ENCODE measurements around the gene MPHOSPH8. TPM values are rescaled to one million over a fixed set of nuclear protein-coding genes. Genes with fewer than 3 reads are reported as not detected.

MPHOSPH8 gene
- total RNA-seq, 1 donor from 2014 or later = 22.9 TPM

- H3K9me3 Mint-ChIP-seq (ENCODE audit: unreplicated experiment) = no peaks in the 10 kb centered on the region
- Histone ChIP-seq H3K4me2 (ENCODE audit: low read length) (no peak overlapping the region), H2AFZ (ENCODE audit: low read depth, low read length) (no peak overlapping the region), H3K36me3 (ENCODE audit: insufficient read depth, low read length) (peaks cover 59% of the 10 kb centered on the region), H3K4me1 (ENCODE audit: insufficient read depth, low read length) (no peaks in the 10 kb centered on the region), H3K4me3 (ENCODE audit: insufficient read depth, low read depth, low read length) (no peak overlapping the region), H3K9ac (ENCODE audit: low read length) (no peak overlapping the region), H3K9me3 (ENCODE audit: insufficient read depth, low read depth, low read length) (no peaks in the 10 kb centered on the region), H4K20me1 (ENCODE audit: insufficient read depth, low read length) (peaks cover 5% of the 10 kb centered on the region), H3K79me2 (ENCODE audit: insufficient read depth, low read length) (no peaks in the 10 kb centered on the region), H3K27ac (ENCODE audit: low read depth, low read length) (no peak overlapping the region), H3K27me3 (ENCODE audit: insufficient read depth, low read length) (no peaks in the 10 kb centered on the region)
- FAIRE-seq (no peak), DNase-seq (ENCODE audit: low read depth) (no peak)
- H3K36me3 Mint-ChIP-seq (ENCODE audit: low read depth, unreplicated experiment) = peaks cover 16% of the 10 kb centered on the region
- no peak overlapping the region for H3K27ac Mint-ChIP-seq (ENCODE audit: unreplicated experiment)
- H3K27me3 Mint-ChIP-seq (ENCODE audit: low read depth, unreplicated experiment) = no peaks in the 10 kb centered on the region
- TF ChIP-seq CTCF (IDR thresholded peaks at IDR 0.05; ENCODE audit: insufficient read depth, low read depth, low read length) = no peak
- TF ChIP-seq EZH2 (IDR thresholded peaks at IDR 0.05; ENCODE audit: insufficient read depth, low read length) = no peak
- no peak overlapping the region for H3K4me3 Mint-ChIP-seq (ENCODE audit: unreplicated experiment)
- H3K4me1 Mint-ChIP-seq (ENCODE audit: low read depth, unreplicated experiment) = peaks cover 7% of the 10 kb centered on the region
Measured at GRCh38 chr13:19670147-19670546, 36.7 kb downstream of the MPHOSPH8 start.

GRCh38 chr13:19672990-19673389 lies 39.5 kb downstream of the MPHOSPH8 start:
- H3K27ac ChIP-seq (ENCODE audit: low read depth, low read length) = no peak overlapping the region
- no peaks in the 10 kb centered on the region for H3K27me3 ChIP-seq (ENCODE audit: insufficient read depth, low read length)
- H3K9me3 Mint-ChIP-seq (ENCODE audit: unreplicated experiment) = no peaks in the 10 kb centered on the region
- no peaks in the 10 kb centered on the region for H3K27me3 Mint-ChIP-seq (ENCODE audit: low read depth, unreplicated experiment)
- peaks cover 5% of the 10 kb centered on the region for H4K20me1 ChIP-seq (ENCODE audit: insufficient read depth, low read length)
- no peak overlapping the region for H3K4me3 Mint-ChIP-seq (ENCODE audit: unreplicated experiment)
- peaks cover 16% of the 10 kb centered on the region for H3K36me3 Mint-ChIP-seq (ENCODE audit: low read depth, unreplicated experiment)
- DNase-seq (ENCODE audit: low read depth) (no peak), FAIRE-seq (no peak)
- H3K27ac Mint-ChIP-seq (ENCODE audit: unreplicated experiment) = no peak overlapping the region
- no peaks in the 10 kb centered on the region for H3K79me2 ChIP-seq (ENCODE audit: insufficient read depth, low read length)
- TF ChIP-seq EZH2 (IDR thresholded peaks at IDR 0.05; ENCODE audit: insufficient read depth, low read length) (no peak), CTCF (IDR thresholded peaks at IDR 0.05; ENCODE audit: insufficient read depth, low read depth, low read length) (no peak)
- no peak overlapping the region for H3K4me2 ChIP-seq (ENCODE audit: low read length)
- H3K4me1 ChIP-seq (ENCODE audit: insufficient read depth, low read length) = peaks cover 4% of the 10 kb centered on the region
- H3K4me1 Mint-ChIP-seq (ENCODE audit: low read depth, unreplicated experiment) = peaks cover 8% of the 10 kb centered on the region
- peaks cover 54% of the 10 kb centered on the region for H3K36me3 ChIP-seq (ENCODE audit: insufficient read depth, low read length)
- no peak overlapping the region for H3K9ac ChIP-seq (ENCODE audit: low read length)
- H3K4me3 ChIP-seq (ENCODE audit: insufficient read depth, low read depth, low read length) = no peak overlapping the region
- no peaks in the 10 kb centered on the region for H3K9me3 ChIP-seq (ENCODE audit: insufficient read depth, low read depth, low read length)
- no peak overlapping the region for H2AFZ ChIP-seq (ENCODE audit: low read depth, low read length)

- no peaks in the 10 kb centered on the region for H3K79me2 ChIP-seq (ENCODE audit: insufficient read depth, low read length)
- peaks cover 4% of the 10 kb centered on the region for H3K4me1 ChIP-seq (ENCODE audit: insufficient read depth, low read length)
- no peak overlapping the region for H3K4me3 ChIP-seq (ENCODE audit: insufficient read depth, low read depth, low read length)
- H3K27me3 ChIP-seq (ENCODE audit: insufficient read depth, low read length) = no peaks in the 10 kb centered on the region
- Mint-ChIP-seq H3K4me1 (ENCODE audit: low read depth, unreplicated experiment) (peaks cover 8% of the 10 kb centered on the region), H3K4me3 (ENCODE audit: unreplicated experiment) (no peak overlapping the region), H3K9me3 (ENCODE audit: unreplicated experiment) (no peaks in the 10 kb centered on the region), H3K27me3 (ENCODE audit: low read depth, unreplicated experiment) (no peaks in the 10 kb centered on the region), H3K36me3 (ENCODE audit: low read depth, unreplicated experiment) (peaks cover 16% of the 10 kb centered on the region), H3K27ac (ENCODE audit: unreplicated experiment) (no peak overlapping the region)
- no peak overlapping the region for H3K27ac ChIP-seq (ENCODE audit: low read depth, low read length)
- no peak overlapping the region for H3K9ac ChIP-seq (ENCODE audit: low read length)
- peaks cover 48% of the 10 kb centered on the region for H3K36me3 ChIP-seq (ENCODE audit: insufficient read depth, low read length)
- no peak overlapping the region for H2AFZ ChIP-seq (ENCODE audit: low read depth, low read length)
- H3K4me2 ChIP-seq (ENCODE audit: low read length) = no peak overlapping the region
- DNase-seq (ENCODE audit: low read depth) (no peak), FAIRE-seq (no peak)
- H3K9me3 ChIP-seq (ENCODE audit: insufficient read depth, low read depth, low read length) = no peaks in the 10 kb centered on the region
- TF ChIP-seq CTCF (IDR thresholded peaks at IDR 0.05; ENCODE audit: insufficient read depth, low read depth, low read length) (no peak), EZH2 (IDR thresholded peaks at IDR 0.05; ENCODE audit: insufficient read depth, low read length) (no peak)
- peaks cover 5% of the 10 kb centered on the region for H4K20me1 ChIP-seq (ENCODE audit: insufficient read depth, low read length)
Measured at GRCh38 chr13:19673473-19674430, 40.3 kb downstream of the MPHOSPH8 start.
